NOMO-1 treated with dmso at 0.1 percent for 144 hours (cell line): ENCODE measurements around the gene PLVAP.

Experiments used
- DNase-seq: peaks from one replicate; lab custom pipeline; 2025; ENCODE audit not compliant: unreplicated experiment; lab: John Stamatoyannopoulos, UW

PLVAP gene

GRCh38 chr19:17303167-17303939, 73.8 kb downstream of the PLVAP start, which contains the start of gene ABHD8:
Gene ABHD8 (minus strand): TSS chr19:17303425. CDS start chr19:17301616, 1,809 bp downstream.
- DNase-seq: peak; percentile 89

GRCh38 chr19:17302391-17303166, 74.6 kb downstream of the PLVAP start:
- DNase-seq: peak; percentile 29
